ENCODE results near the gene HDAC6. TPM values are rescaled to one million over a fixed set of nuclear protein-coding genes. Genes with fewer than 3 reads are reported as not detected.
"Not testable (repeated sequence)": the region's sequence is repeated elsewhere in the genome, so short reads cannot be mapped to it uniquely, and the experiment has no call there.

The HDAC6 gene
- total RNA-seq, 1 experiment from 2014 or later = 49.4 TPM

- ChIA-PET POLR2A (ENCODE audit: low non-redundant PET) (interaction anchor here (0.7 kb wide), 1 partner anchor 14 kb away, joined by 6 read pairs; the partner anchor contains the start of gene HDAC6), CTCF (no interaction called here)
- BruUV-seq (replicated peaks) = no TSS peak
Measured at GRCh38 chrX:48816014-48816810, 14.3 kb downstream of the HDAC6 start.

GRCh38 chrX:48818098-48818497 lies 16.2 kb downstream of the HDAC6 start:
- intact Hi-C loops (cut with micrococcal nuclease; ENCODE audit: unreplicated experiment) = no loop called here
- ChIA-PET CTCF (no interaction called here), POLR2A (ENCODE audit: low non-redundant PET) (no interaction called here)
- Histone ChIP-seq H3K4me3 (ENCODE audit: low read depth, low read length, poor library complexity, severe bottlenecking) (no peak overlapping the region), H3K36me3 (ENCODE audit: insufficient read depth, low read length, poor library complexity, severe bottlenecking) (no peaks in the 10 kb centered on the region), H3K9me3 (ENCODE audit: low read depth, low read length, poor library complexity, severe bottlenecking) (no peaks in the 10 kb centered on the region), H3K27ac (ENCODE audit: low read depth, low read length, poor library complexity, severe bottlenecking) (no peak overlapping the region), H3K27me3 (replicated peaks; ENCODE audit: insufficient read depth, low read depth, low read length, poor library complexity) (no peaks in the 10 kb centered on the region), H3K4me1 (ENCODE audit: insufficient read depth, low read length, poor library complexity, severe bottlenecking) (no peaks in the 10 kb centered on the region)
- TF ChIP-seq EZH2 (IDR thresholded peaks at IDR 0.05; ENCODE audit: borderline replicate concordance, low read depth, low read length, poor library complexity, severe bottlenecking) (no peak), CTCF (conservative IDR thresholded peaks at IDR 0.05; ENCODE audit: low read depth, low read length) (no peak)
- BruUV-seq (replicated peaks) = no TSS peak
- DNase-seq (ENCODE audit: low spot score) = no peak

More at GRCh38 chrX:48816014-48816810, 14.3 kb downstream of the HDAC6 start:
- TF ChIP-seq CTCF (conservative IDR thresholded peaks at IDR 0.05; ENCODE audit: low read depth, low read length) (no peak), EZH2 (IDR thresholded peaks at IDR 0.05; ENCODE audit: borderline replicate concordance, low read depth, low read length, poor library complexity, severe bottlenecking) (no peak)
- no peaks in the 10 kb centered on the region for H3K27me3 ChIP-seq (replicated peaks; ENCODE audit: insufficient read depth, low read depth, low read length, poor library complexity)
- intact Hi-C loops (cut with micrococcal nuclease; ENCODE audit: unreplicated experiment) = no loop called here
- no peak overlapping the region for H3K27ac ChIP-seq (ENCODE audit: low read depth, low read length, poor library complexity, severe bottlenecking)
- no peaks in the 10 kb centered on the region for H3K36me3 ChIP-seq (ENCODE audit: insufficient read depth, low read length, poor library complexity, severe bottlenecking)
- no peak overlapping the region for H3K4me3 ChIP-seq (ENCODE audit: low read depth, low read length, poor library complexity, severe bottlenecking)
- H3K4me1 ChIP-seq (ENCODE audit: insufficient read depth, low read length, poor library complexity, severe bottlenecking) = no peaks in the 10 kb centered on the region
- no peaks in the 10 kb centered on the region for H3K9me3 ChIP-seq (ENCODE audit: low read depth, low read length, poor library complexity, severe bottlenecking)
- DNase-seq (ENCODE audit: low spot score) = no peak

- Histone ChIP-seq H3K27ac (ENCODE audit: low read depth, low read length, poor library complexity, severe bottlenecking) (no peak overlapping the region), H3K27me3 (replicated peaks; ENCODE audit: insufficient read depth, low read depth, low read length, poor library complexity) (no peaks in the 10 kb centered on the region), H3K36me3 (ENCODE audit: insufficient read depth, low read length, poor library complexity, severe bottlenecking) (peaks cover 3% of the 10 kb centered on the region), H3K4me1 (ENCODE audit: insufficient read depth, low read length, poor library complexity, severe bottlenecking) (no peaks in the 10 kb centered on the region), H3K9me3 (ENCODE audit: low read depth, low read length, poor library complexity, severe bottlenecking) (no peaks in the 10 kb centered on the region), H3K4me3 (ENCODE audit: low read depth, low read length, poor library complexity, severe bottlenecking) (no peak overlapping the region)
- ChIA-PET POLR2A (ENCODE audit: low non-redundant PET) (no interaction called here), CTCF (no interaction called here)
- TF ChIP-seq EZH2 (IDR thresholded peaks at IDR 0.05; ENCODE audit: borderline replicate concordance, low read depth, low read length, poor library complexity, severe bottlenecking) (no peak), CTCF (conservative IDR thresholded peaks at IDR 0.05; ENCODE audit: low read depth, low read length) (no peak)
- intact Hi-C loops (cut with micrococcal nuclease; ENCODE audit: unreplicated experiment) = no loop called here
- no peak for DNase-seq (ENCODE audit: low spot score)
- no TSS peak for BruUV-seq (replicated peaks)
Measured at GRCh38 chrX:48818866-48819265, 17.0 kb downstream of the HDAC6 start.

- H3K9me3 ChIP-seq (ENCODE audit: low read depth, low read length, poor library complexity, severe bottlenecking); H3K27me3 ChIP-seq (replicated peaks; ENCODE audit: insufficient read depth, low read depth, low read length, poor library complexity); DNase-seq (ENCODE audit: low spot score); CTCF ChIA-PET; intact Hi-C loops (cut with micrococcal nuclease; ENCODE audit: unreplicated experiment); H3K27ac ChIP-seq (ENCODE audit: low read depth, low read length, poor library complexity, severe bottlenecking); POLR2A ChIA-PET (ENCODE audit: low non-redundant PET); H3K4me1 ChIP-seq (ENCODE audit: insufficient read depth, low read length, poor library complexity, severe bottlenecking); BruUV-seq (replicated peaks); H3K36me3 ChIP-seq (ENCODE audit: insufficient read depth, low read length, poor library complexity, severe bottlenecking); H3K4me3 ChIP-seq (ENCODE audit: low read depth, low read length, poor library complexity, severe bottlenecking): not testable (repeated sequence)
Measured at GRCh38 chrX:48819394-48819793, 17.5 kb downstream of the HDAC6 start.

Measured in A673 (cell line).